Ishikawa (cell line): ENCODE data around the gene NOTCH3.

ENCODE experiments used
- CEBPB ChIP-seq: IDR thresholded peaks from 2 replicates; pipeline ENCODE4 v1.6.1; 2012
- CREB1 ChIP-seq: IDR thresholded peaks from 2 replicates; pipeline ENCODE4 v1.6.1; 2012; ENCODE audit warnings: low read depth
- EGR1 ChIP-seq: IDR thresholded peaks from 2 replicates; pipeline ENCODE4 v1.6.1; 2012
- EP300 ChIP-seq: IDR thresholded peaks from 2 replicates; pipeline ENCODE4 v1.6.1; 2012; ENCODE audit warnings: borderline replicate concordance
- FOXM1 ChIP-seq: IDR thresholded peaks from 2 replicates; pipeline ENCODE4 v1.6.1; 2012; ENCODE audit warnings: low read depth, borderline replicate concordance
- NFIC ChIP-seq: IDR thresholded peaks from 2 replicates; pipeline ENCODE4 v1.6.1; 2012
- RAD21 ChIP-seq: IDR thresholded peaks from 2 replicates; pipeline ENCODE4 v1.6.1; 2012; ENCODE audit warnings: low read depth
- TAF1 ChIP-seq: IDR thresholded peaks from 2 replicates; pipeline ENCODE4 v1.6.1; 2012; ENCODE audit warnings: low read depth, mild to moderate bottlenecking
- TCF12 ChIP-seq: IDR thresholded peaks from 2 replicates; pipeline ENCODE4 v1.6.1; 2012; ENCODE audit warnings: low read depth
- TEAD4 ChIP-seq: IDR thresholded peaks from 2 replicates; pipeline ENCODE4 v1.6.1; 2012
- YY1 ChIP-seq: IDR thresholded peaks from 2 replicates; pipeline ENCODE4 v1.6.1; 2012; ENCODE audit warnings: low read depth
- ZBTB7A ChIP-seq: IDR thresholded peaks from 2 replicates; pipeline ENCODE4 v1.6.1; 2012; ENCODE audit warnings: low read depth
- TF ChIP-seq, protein P1 (sequence below): IDR thresholded peaks from 2 replicates; pipeline ENCODE4 v1.6.1; 2012
- TF ChIP-seq, protein P2 (sequence below): IDR thresholded peaks from 2 replicates; pipeline ENCODE4 v1.6.1; 2012
- TF ChIP-seq, protein P3 (sequence below): IDR thresholded peaks from 2 replicates; pipeline ENCODE4 v1.6.1; 2012; ENCODE audit warnings: low read depth, mild to moderate bottlenecking

Gene NOTCH3

DNA sequence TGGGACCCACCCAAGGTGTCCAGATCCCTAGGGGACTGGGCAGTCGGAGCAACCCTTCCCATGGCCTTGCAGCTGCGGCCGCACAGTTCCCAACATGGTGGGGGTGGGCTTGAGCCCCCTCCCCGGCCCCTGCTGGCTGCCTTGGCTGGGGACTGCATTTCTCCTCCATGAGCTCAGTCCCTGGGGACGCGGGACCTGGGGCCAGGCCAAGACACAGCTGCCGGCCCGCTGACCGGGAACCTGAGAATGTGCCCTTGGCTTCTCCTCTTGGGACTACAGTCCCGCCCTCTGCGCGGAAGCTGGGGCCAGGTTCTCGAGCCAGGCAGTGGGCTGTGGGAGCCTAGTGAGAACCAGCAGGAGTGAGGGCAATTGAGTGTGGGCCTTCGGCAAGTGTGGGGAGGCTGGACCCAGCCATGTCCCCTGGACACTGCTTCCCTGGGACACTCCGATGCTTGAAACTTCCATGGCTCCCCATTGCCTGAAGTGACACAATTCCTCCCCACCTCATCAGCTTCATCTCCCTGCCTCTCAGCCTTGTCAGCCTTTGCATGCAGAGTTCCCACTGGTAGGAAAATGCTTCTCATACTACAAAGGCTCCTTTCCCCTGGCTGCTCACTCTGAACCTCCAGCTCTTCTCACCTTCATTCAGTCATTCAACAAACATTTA is 13.1 kb upstream of the NOTCH3 start:
- TF ChIP-seq, protein P1, sequence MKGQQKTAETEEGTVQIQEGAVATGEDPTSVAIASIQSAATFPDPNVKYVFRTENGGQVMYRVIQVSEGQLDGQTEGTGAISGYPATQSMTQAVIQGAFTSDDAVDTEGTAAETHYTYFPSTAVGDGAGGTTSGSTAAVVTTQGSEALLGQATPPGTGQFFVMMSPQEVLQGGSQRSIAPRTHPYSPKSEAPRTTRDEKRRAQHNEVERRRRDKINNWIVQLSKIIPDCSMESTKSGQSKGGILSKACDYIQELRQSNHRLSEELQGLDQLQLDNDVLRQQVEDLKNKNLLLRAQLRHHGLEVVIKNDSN = no peak
- TF ChIP-seq TCF12 (no peak), ZBTB7A (0 out of 2 replicates have a peak, but pooled peaks have one; percentile 63)

DNA sequence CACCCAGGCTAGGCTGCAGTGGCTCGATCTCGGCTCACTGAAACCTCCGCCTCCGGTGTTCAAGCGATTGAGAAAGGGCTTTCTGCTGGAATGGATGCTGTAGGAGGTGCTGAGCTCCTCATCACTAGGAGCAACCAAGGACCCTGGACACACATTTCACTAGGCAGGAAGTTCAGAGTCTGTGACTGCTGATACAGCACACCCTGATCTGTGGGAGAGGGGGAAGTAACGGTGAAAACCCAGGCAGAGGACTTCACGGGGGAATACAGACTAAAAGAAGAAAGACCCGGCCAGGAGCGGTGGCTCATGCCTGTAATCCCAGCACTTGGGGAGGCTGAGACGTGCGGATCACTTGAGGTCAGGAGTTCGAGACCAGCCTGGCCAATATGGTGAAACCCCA is 11.9 kb upstream of the NOTCH3 start:
- TF ChIP-seq CREB1 (no peak), ZBTB7A (no peak), NFIC (no peak), RAD21 (no peak), EGR1 (no peak), TCF12 (no peak), CEBPB (no peak), EP300 (no peak)

DNA sequence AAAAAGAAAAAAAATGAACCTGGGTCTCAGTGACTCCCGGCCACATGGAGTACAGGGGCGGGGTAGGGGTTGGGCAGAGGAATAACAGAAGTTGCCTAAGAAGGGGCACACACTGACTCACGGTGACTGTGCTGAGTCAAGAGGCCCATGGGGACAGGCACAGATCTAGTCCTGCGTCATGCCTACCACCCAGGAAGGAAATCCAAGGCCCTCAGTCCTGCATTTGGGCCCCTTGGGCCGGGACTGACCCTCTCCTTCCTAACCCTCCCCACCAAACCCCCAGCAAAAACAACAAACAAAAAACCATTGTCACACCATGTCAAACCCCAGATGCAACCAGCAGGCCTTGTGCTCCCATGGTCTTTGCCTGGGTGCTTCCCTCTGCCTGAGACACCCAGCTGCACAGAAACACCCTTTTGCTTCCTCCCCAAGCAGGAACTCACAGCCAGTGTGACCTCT is 9.6 kb upstream of the NOTCH3 start:
- TF ChIP-seq EGR1 (no peak), NFIC (no peak), TCF12 (no peak), ZBTB7A (no peak), TAF1 (no peak), CEBPB (no peak), RAD21 (no peak)
- TF ChIP-seq, protein P2, sequence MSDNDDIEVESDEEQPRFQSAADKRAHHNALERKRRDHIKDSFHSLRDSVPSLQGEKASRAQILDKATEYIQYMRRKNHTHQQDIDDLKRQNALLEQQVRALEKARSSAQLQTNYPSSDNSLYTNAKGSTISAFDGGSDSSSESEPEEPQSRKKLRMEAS = no peak

DNA sequence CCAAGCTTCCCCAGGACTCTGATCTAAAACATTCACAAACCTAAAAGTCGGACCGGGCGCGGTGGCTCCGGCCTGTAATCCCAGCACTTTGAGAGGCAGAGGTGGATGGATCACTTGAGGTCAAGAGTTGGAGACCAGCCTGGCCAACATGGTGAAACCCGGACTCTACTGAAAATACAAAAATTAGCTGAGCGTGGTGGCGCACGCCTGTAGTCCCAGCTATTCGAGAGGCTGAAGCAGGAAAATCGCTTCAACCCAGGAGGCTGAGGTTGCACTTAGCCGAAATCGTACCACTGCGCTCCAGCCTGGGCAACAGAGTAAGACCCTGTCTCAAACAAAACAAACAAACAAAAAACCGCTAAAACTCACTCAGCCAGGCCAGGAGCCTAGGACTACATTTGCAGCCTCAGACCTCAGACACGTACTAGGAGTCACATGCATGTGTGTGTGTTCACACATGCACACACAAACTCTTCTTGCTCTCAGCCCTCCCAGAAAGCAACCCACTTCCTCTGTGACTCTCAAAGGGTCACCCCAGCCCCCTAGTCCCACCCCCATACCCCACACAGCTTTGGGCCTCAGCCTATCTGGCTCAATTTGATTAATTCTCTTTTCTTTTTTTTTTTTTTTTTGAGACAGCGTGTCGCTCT is 704 bp upstream of the NOTCH3 start:
- no peak for TF ChIP-seq TAF1
- TF ChIP-seq CEBPB = no peak
- TF ChIP-seq TEAD4 = no peak
- TF ChIP-seq, protein P1 = no peak
- TF ChIP-seq, protein P3, sequence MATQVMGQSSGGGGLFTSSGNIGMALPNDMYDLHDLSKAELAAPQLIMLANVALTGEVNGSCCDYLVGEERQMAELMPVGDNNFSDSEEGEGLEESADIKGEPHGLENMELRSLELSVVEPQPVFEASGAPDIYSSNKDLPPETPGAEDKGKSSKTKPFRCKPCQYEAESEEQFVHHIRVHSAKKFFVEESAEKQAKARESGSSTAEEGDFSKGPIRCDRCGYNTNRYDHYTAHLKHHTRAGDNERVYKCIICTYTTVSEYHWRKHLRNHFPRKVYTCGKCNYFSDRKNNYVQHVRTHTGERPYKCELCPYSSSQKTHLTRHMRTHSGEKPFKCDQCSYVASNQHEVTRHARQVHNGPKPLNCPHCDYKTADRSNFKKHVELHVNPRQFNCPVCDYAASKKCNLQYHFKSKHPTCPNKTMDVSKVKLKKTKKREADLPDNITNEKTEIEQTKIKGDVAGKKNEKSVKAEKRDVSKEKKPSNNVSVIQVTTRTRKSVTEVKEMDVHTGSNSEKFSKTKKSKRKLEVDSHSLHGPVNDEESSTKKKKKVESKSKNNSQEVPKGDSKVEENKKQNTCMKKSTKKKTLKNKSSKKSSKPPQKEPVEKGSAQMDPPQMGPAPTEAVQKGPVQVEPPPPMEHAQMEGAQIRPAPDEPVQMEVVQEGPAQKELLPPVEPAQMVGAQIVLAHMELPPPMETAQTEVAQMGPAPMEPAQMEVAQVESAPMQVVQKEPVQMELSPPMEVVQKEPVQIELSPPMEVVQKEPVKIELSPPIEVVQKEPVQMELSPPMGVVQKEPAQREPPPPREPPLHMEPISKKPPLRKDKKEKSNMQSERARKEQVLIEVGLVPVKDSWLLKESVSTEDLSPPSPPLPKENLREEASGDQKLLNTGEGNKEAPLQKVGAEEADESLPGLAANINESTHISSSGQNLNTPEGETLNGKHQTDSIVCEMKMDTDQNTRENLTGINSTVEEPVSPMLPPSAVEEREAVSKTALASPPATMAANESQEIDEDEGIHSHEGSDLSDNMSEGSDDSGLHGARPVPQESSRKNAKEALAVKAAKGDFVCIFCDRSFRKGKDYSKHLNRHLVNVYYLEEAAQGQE = no peak
- TF ChIP-seq FOXM1 = no peak
- no peak for TF ChIP-seq YY1
- no peak for TF ChIP-seq NFIC
- no peak for TF ChIP-seq CREB1
- TF ChIP-seq, protein P2 = no peak
- TF ChIP-seq RAD21 = no peak

DNA sequence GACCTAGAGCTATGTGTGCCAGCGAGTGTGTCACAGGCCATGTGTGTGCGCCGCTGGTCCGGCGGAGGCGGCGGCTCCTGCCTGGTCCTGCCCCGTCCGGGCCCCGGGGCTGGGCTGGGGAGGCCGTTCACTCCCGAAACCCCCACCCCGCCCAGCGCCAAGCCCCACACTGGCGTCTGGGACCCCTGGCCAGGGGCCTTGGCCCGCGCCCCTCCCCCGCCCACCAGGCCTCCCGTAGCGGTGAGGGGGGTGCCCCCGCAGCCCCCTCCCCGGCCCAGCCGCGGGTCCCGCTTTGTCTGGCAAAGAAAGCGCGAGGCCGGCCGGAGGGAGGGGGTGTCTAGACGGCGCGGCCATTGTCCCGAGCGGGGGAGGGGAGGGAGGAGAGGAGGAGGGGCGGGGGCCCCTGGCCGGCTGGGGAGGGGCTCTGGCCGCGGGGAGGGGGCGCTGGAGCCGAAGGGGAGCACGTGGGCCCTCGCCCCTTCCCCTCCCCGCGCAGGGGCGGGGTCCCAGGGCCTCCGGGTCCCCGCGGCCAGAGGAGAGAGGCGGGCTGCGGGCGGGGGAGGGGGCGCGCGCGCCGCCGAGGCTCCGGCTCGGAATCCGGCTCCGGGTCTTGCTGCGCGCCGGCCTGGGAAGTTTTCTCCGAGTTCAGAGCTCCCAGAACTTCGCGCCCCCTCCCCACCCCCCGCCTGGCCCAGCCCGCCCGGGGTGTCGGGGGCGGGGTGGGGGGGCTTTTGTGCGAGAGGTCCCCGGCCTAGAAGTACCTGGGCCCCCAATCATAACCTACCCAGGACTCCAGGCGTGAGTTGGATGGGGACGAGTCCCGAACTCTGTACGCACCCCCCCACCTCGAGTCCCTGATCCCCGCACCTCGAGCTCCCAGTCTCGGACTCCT is 888 bp downstream of the NOTCH3 start:
- TF ChIP-seq EGR1 (no peak), FOXM1 (no peak), EP300 (0 out of 2 replicates have a peak, but pooled peaks have one; percentile 21), ZBTB7A (peak; percentile 93), RAD21 (no peak)
- TF ChIP-seq, protein P3 = no peak
